ENCODE data around the gene CERS3.

The CERS3 gene

DNA sequence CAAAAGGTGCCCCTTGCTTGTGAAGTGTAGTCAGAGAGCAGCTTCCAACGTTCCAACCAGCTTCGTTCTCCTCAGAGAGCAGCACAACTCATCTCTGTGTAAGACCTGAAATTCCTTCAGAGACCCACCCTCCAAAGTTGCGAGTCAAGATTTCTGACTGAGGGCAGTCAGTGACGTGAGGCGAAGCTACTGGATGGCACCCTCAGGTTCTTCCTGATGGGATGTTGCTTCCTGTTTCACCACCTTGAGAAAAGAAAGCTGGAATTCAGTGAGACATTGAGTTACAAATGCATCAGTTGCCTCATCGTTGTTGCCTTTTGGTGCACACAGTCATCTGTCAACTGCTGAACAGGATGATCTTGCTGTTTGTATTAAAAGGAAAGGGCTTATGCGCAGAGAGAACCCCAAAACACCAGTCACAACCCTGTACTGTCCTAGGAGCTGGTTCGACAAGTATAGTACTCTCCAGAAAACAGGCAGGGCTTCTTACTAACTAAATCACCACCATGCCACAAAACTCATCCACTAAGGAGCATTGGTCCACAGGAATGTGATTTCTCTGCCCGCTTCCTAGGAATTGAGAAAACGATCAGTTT, at the start of gene CERS3:
Gene CERS3 (minus strand): TSS at position 118 of the 596 bp plus-strand sequence. CDS start 27,101 bp downstream, outside the sequence.
- Histone ChIP-seq H3K4me3 (ENCODE audit: severe bottlenecking) (no peak within 1 kb of the TSS), H3K9me3 (ENCODE audit: severe bottlenecking) (no peaks in the 10 kb centered on the region), H3K27me3 (ENCODE audit: insufficient read depth, poor library complexity, severe bottlenecking) (no peaks in the 10 kb centered on the region), H3K4me1 (ENCODE audit: insufficient read depth, poor library complexity, severe bottlenecking) (peaks cover 9% of the 10 kb centered on the region), H3K27ac (ENCODE audit: poor library complexity, severe bottlenecking) (no peak within 1 kb of the TSS), H3K36me3 (ENCODE audit: low read depth) (no peaks in the 10 kb centered on the region)
- ATAC-seq (ENCODE audit: low read depth) (peak; percentile 57), DNase-seq (ENCODE audit: low spot score) (no peak)
- TF ChIP-seq, protein P1, sequence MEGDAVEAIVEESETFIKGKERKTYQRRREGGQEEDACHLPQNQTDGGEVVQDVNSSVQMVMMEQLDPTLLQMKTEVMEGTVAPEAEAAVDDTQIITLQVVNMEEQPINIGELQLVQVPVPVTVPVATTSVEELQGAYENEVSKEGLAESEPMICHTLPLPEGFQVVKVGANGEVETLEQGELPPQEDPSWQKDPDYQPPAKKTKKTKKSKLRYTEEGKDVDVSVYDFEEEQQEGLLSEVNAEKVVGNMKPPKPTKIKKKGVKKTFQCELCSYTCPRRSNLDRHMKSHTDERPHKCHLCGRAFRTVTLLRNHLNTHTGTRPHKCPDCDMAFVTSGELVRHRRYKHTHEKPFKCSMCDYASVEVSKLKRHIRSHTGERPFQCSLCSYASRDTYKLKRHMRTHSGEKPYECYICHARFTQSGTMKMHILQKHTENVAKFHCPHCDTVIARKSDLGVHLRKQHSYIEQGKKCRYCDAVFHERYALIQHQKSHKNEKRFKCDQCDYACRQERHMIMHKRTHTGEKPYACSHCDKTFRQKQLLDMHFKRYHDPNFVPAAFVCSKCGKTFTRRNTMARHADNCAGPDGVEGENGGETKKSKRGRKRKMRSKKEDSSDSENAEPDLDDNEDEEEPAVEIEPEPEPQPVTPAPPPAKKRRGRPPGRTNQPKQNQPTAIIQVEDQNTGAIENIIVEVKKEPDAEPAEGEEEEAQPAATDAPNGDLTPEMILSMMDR (IDR thresholded peaks at IDR 0.05; ENCODE audit: poor library complexity, severe bottlenecking), result no peak

DNA sequence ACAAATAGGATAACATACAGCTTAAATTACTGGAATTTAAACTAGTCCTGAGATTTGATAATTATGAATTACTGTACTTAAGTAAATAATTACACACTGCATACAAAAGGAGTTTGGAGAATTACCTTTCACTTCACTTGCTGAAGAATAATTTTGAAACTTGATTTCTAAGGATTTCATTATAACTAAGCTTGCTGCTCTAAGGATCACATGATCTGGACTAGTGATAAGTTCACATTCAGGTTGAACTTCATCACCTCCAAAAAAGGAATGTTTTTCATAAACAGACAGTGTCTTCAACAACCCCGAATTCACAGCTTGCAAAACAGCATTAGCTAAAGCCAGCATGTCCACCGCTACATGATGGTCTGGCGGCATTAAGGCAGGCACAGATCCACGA, 44.8 kb upstream of the CERS3 start:
- no peaks in the 10 kb centered on the region for H3K9me3 ChIP-seq (ENCODE audit: severe bottlenecking)
- ATAC-seq (ENCODE audit: low read depth) (no peak), DNase-seq (ENCODE audit: low spot score) (no peak)
- no peaks in the 10 kb centered on the region for H3K4me1 ChIP-seq (ENCODE audit: insufficient read depth, poor library complexity, severe bottlenecking)
- TF ChIP-seq, protein P1 (IDR thresholded peaks at IDR 0.05; ENCODE audit: poor library complexity, severe bottlenecking), result no peak
- H3K27ac ChIP-seq (ENCODE audit: poor library complexity, severe bottlenecking), result no peak overlapping the region
- no peak overlapping the region for H3K4me3 ChIP-seq (ENCODE audit: severe bottlenecking)
- H3K27me3 ChIP-seq (ENCODE audit: insufficient read depth, poor library complexity, severe bottlenecking), result no peaks in the 10 kb centered on the region
- H3K36me3 ChIP-seq (ENCODE audit: low read depth), result peaks cover 56% of the 10 kb centered on the region

DNA sequence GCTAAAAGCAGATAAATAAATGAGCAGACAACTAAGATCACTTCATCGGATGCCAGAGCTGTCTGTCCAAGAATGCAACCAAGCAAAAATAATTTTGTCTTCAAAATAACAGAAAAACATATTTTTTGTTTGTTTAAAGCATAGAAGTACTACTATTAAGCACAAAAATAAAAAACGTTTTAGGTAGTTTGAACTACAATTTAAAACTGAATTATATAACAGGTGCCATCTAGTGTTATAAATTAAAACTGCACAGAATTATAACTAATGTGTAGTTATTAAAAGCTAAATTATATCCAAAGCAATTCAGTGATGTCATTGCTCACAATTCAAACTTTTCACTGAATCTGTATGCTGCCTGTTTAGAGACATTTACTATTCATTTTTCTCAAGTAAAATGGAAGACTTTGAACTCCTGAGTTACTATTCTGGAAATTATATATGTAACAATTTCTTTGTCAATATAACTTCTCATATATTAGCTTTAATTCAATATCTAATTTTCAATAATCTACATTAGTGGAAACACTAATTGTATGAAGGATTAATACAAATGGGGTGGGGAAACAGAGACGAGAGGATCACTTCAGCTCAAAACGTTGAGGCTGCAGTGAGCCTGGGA, 43.7 kb upstream of the CERS3 start:
- Histone ChIP-seq H3K27ac (ENCODE audit: poor library complexity, severe bottlenecking) (no peak overlapping the region), H3K9me3 (ENCODE audit: severe bottlenecking) (no peaks in the 10 kb centered on the region), H3K4me3 (ENCODE audit: severe bottlenecking) (no peak overlapping the region), H3K36me3 (ENCODE audit: low read depth) (peaks cover 56% of the 10 kb centered on the region), H3K4me1 (ENCODE audit: insufficient read depth, poor library complexity, severe bottlenecking) (no peaks in the 10 kb centered on the region), H3K27me3 (ENCODE audit: insufficient read depth, poor library complexity, severe bottlenecking) (no peaks in the 10 kb centered on the region)
- TF ChIP-seq, protein P1 (IDR thresholded peaks at IDR 0.05; ENCODE audit: poor library complexity, severe bottlenecking), result peak; percentile 94
- ATAC-seq (ENCODE audit: low read depth) (no peak), DNase-seq (ENCODE audit: low spot score) (no peak)

DNA sequence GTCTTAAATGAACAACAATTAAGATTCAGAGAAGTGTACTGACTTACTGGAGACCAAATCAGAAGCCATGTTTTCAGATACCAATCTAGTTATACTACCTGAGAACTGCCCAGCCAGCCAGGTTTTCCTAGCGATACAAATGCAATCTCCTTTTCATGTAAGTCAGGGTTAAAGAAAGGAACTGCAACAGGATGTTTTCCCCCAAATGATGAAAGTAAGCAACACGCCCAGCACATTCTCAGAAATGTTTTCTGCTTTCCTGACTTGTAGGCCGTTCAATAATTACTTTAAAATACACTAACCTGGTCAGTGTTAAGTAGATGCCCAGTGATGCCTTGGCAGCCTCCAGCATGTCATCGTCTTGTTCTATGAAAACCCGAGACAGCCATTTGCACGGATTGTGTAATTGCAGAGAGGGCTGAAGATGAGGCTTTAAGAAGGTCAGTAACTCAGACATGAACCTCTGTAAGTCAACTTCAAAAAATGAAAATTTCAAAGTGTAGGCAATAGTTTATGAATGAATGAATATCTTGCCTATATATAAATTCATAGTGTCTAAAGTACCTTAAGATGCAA, 42.9 kb upstream of the CERS3 start:
- ATAC-seq (ENCODE audit: low read depth), result no peak
- Histone ChIP-seq H3K27ac (ENCODE audit: poor library complexity, severe bottlenecking) (no peak overlapping the region), H3K27me3 (ENCODE audit: insufficient read depth, poor library complexity, severe bottlenecking) (no peaks in the 10 kb centered on the region), H3K4me3 (ENCODE audit: severe bottlenecking) (no peak overlapping the region), H3K36me3 (ENCODE audit: low read depth) (peaks cover 56% of the 10 kb centered on the region), H3K4me1 (ENCODE audit: insufficient read depth, poor library complexity, severe bottlenecking) (no peaks in the 10 kb centered on the region), H3K9me3 (ENCODE audit: severe bottlenecking) (no peaks in the 10 kb centered on the region)
- TF ChIP-seq, protein P1 (IDR thresholded peaks at IDR 0.05; ENCODE audit: poor library complexity, severe bottlenecking), result no peak
- DNase-seq (ENCODE audit: low spot score), result no peak

All from RWPE2 (cell line).